Astrocyte of the hippocampus (primary cell): ENCODE measurements around the gene TRIB2.

ENCODE experiments used
- DNase-seq: peaks from one replicate; pipeline ENCODE4 v3.0.0; 2011; ENCODE audit warnings: low read depth, low spot score

TRIB2 gene

DNA sequence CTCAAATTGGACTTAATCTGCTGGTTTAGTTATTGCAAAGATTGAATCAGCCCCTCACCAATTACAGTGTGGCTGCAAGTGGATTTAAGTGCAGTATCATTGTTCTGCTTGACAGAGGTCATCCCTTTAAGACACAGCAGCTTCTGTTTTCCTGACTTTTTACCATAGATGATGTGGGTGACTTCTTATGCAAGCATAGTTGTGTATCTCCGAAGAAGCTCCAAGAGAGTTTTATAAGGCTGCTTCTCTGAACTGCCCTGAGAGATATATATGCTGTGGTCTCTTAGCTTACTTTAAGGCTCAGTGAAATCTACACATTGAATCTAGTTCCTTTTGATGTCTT, 3.5 kb downstream of the TRIB2 start:
- no peak for DNase-seq

DNA sequence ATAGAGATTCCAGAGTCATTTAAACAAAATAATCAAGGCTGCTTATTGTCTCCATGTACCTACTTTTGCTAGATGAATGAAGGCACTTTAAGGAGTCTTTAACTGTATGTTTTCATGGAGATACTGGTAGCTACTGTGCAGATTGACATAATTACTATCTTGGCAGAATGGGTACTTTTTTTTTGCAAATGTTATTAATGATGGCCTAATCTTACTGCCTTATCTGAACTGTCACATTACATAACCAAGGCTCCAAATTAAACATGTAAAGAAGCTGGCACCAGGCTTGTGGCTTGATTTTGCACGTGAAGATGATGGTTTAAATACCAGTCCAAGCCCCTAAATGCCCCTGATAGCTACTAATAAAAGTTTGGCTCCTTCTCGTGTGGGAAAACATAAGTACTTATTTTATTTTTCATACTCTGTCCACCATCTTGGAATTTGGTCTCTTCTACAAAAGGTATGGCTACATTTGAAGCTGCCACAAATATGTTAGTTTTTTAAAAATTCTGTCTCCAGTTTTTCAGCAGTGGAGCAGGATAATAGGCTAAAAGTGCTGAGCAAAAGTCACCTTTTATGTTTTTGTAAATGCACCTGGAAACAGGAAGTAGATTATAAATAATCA, 4.1 kb downstream of the TRIB2 start:
- no peak for DNase-seq

- peak; percentile 88 for DNase-seq
Observed at GRCh38 chr2:12721566-12722446, 5.1 kb downstream of the TRIB2 start.

DNA sequence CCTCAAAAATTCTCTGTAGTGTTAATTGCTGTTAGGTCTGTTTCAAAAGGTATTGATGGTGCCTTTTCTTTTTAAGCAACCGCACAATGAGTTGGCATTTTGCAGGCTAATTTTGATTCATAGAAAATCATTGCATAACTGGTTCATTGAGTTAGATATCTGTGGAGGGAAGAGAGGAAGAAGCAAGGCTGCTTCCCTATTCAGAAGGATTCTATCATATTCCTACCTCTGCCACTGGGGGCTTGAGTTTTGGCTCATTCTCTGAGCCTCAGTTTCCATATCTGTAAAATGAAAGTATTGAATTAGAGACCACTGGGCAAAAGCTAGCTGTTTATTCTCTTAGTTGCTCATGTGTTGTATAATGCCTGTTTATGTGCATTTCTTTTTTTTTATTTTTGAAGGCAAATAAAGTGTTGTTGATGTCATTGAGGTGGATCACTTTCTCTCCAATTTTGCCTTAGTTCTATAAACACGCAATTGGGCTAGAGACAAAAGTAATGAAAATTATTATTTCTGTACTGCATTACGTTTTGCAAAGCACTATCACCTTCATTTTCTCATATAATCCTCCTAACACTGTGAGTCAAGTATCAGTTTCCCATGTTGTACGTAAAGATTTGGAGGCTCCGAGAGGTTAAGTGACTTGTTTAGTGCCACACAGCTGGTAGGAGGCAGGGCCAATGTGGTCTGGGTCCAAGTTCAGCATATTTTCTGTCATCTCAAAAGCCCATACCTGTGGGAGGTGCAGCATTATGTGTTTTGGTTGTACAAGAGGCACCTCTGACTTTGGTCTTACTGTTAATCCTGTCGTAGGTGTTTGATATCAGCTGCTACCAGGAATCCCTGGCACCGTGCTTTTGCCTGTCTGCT, 5.9 kb downstream of the TRIB2 start:
- no peak for DNase-seq

DNA sequence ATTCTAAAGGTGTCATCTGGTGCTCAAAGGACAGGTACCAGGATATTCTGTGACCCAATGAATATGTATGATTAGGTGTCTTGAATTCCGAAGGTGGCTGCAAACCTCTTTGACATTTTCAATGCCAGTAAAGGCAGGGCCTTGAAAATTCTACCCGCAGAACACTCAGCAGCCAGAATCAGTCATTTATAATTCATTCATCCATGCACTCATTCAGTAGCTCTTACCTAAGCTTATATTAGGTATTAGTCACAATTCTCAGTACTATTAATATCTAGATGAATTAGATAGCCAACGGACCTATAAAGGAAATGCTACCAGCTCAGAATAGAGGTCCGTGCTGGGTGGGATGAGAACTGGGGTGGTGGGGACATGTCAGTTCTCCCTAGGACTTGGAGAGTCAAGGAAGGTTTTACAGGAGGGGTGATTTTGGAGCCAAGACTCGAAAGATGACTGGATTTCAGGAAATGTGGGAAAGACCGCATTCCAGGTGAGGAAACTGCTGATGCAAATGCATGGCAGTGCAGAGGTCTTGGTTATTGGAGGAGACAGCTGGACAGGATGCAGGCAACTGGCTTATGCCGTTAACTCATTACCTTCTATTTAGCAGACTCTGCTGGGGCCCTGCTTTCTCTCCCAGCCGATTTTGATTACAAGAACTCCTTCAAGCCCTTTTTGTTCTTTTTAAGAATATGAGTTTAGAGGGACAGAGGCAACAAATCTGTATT, 7.2 kb downstream of the TRIB2 start:
- DNase-seq, result no peak

GRCh38 chr2:12725233-12726187, 8.8 kb downstream of the TRIB2 start:
- no peak for DNase-seq

DNA sequence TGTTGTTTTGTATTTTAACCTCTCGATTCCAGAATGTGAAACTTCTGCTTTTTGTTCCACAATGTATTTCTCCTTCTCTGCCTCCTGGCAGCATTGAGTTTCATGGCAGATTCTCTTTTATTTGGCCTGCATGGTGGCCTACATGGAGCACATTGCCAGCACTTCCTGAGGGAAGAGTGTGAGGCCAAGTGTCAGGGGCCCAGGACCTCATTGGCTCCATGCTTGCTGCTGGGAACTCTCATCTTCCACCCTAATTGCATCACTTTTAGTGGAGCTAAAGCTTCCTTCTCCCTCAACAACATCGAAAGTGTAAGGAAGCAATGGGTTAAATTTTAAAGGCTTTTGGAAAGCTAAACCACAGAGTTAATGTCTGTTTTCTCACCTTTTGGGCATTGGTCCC, 9.5 kb downstream of the TRIB2 start:
- no peak for DNase-seq

GRCh38 chr2:12727065-12727464, 10.3 kb downstream of the TRIB2 start:
- DNase-seq, result peak; percentile 78

- DNase-seq, result no peak
Observed at GRCh38 chr2:12727641-12728040, 10.9 kb downstream of the TRIB2 start.

- DNase-seq, result no peak
Observed at GRCh38 chr2:12728221-12728777, 11.6 kb downstream of the TRIB2 start.

GRCh38 chr2:12730265-12730664, 13.5 kb downstream of the TRIB2 start:
- no peak for DNase-seq

GRCh38 chr2:12731701-12732280, 15.1 kb downstream of the TRIB2 start:
- DNase-seq, result no peak

- DNase-seq, result no peak
Observed at GRCh38 chr2:12732651-12733050, 15.9 kb downstream of the TRIB2 start.

GRCh38 chr2:12733846-12734245, 17.1 kb downstream of the TRIB2 start:
- no peak for DNase-seq

DNA sequence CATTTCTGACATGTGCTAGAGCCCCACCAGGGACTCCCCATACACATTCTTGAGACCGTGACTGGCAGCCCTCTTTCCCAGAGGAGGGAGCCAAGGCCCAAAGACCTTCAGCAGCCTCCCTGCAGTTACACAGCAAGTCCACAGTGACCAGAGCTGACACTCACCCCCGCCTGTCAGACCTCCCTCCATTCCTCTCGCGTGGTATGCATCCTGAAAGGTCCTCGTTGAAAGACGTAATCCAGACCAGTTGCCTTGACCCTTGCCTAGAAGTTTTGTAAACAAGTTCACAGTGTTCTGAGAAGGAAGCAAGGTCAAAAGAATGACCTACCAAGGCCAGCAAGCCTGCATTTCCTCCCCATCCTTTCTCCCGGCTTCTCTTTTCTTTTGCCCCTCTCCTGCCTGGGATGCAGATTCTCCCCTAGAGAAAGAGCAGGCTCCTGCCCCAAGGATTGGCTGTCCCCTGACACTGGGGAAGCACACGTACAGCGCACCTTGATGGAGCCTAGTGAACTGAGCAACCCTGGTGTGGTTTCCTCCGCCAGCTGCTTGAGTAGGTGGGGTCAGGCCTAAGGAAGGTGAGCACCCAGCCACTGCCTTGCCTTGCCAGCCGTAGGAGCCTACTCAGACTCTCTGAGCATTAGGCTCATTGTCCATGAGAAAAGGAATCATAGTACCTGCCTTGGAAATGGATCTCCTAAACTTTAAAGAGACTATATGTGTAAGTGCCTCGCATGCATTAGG, 18.3 kb downstream of the TRIB2 start:
- DNase-seq, result no peak

DNA sequence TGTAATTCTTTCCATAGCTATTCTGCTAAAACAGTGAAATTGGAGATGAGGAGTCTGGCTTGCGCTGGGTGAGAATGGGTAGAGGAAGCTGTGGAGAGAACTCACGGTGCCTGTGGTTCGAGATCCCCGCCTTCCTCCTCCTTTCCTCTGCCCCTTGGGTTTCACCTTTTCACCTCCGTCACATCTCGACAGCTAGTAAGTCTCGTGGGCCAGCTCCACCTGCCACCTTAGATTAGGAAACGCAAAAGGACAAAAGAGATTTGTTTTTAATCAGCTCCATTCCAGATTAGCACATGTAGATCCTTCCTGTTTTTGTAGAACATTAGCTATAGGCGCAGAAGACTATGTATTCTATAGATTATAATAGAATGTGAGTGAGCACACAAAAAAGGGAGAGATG, 20.6 kb downstream of the TRIB2 start:
- DNase-seq, result no peak

GRCh38 chr2:12737738-12738485, 21.2 kb downstream of the TRIB2 start:
- peak; percentile 37 for DNase-seq

DNA sequence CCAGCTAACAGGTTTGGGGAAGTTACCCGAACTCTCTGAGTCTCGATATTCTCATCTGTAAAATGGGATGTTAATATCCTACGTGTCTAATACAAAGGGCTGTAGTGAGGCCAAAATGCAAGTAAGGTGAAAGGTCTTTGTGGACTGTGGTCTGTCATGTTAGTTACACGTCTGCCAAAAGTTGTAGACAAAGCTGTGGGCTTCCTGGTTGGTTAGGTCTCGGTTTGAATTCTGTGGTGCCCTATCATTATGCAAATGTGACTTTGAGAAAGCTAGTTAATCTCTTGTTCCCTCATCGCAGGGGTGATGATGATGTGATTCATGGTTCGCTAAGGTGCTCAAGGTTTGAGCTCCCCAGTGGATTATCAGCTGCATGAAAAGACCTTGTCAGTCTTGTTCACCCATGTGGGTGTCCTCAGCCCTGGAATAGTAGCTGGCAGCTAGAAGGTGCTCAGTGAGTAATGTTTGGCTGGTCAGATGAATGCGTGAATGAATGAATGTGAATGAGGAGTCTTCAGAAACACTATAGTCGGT, 23.1 kb downstream of the TRIB2 start:
- DNase-seq, result no peak
